ENCODE results near the gene NES. TPM values are rescaled to one million over a fixed set of nuclear protein-coding genes. Genes with fewer than 3 reads are reported as not detected.

Gene NES
- total and polyA plus RNA-seq, 2 of the 8 experiments (the other 6 are each of a cell fraction or from before 2014, with no cell fraction given): 13.3 to 135 TPM

DNA sequence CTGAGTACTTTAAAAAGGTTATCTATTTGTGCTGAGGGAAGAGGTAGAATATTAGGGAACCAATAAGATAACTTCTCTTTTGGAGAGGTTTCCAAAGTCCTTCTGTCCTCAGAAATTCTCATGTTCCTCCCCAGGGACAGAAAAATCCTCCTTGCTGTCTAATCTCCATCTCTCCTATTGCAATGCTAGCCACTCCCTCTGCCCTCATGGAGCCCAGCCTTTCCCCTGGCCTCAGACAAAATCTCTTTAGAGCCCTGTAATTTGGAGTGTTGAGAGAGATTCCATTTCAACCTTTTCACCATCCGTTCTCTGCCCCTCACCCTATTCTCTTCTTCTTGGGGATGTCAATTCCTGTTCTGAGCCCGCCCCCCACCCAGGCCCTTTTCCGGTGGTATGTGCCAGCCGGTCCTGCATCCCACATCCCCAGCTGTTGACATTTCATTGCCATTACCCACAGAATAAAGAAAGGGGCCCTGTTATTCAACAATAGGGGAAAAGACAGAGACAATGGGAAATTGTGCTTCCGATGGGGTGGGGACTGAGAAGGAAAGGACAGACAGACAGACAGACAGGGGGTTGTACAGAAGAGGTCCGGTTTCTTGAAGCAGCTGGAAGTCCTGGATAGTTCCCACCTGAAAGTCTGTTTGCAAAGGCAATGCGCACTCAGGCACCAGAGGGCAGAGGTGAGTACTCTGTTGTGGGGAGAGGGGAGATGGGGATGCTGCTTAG is 58.2 kb downstream of the NES start, which contains the start of gene HAPLN2:
TSS of gene HAPLN2 (plus strand) at position 563 of the 729 bp plus-strand sequence. CDS start 4,076 bp downstream, outside the sequence.
- Histone ChIP-seq H3K23me2 (ENCODE audit: low read depth, low read length) (peaks cover 4% of the 10 kb centered on the region; the same call in 1 of the 2 replicates), H2BK120ac (replicated peaks; ENCODE audit: low read depth, low read length) (no peak within 1 kb of the TSS), H3K4me1 (replicated peaks in 1 of 4; ENCODE audit: control insufficient read depth in 3 of 4, insufficient read depth in 4 of 4, low read length in 3 of 4) (no peaks in the 10 kb centered on the region; a peak in 2 of 7 replicates), H3K27ac (ENCODE audit: low read depth, low read length) (no peak within 1 kb of the TSS), H2AK5ac (ENCODE audit: low read depth, low read length) (no peak within 1 kb of the TSS), H3K9me3 (ENCODE audit: insufficient read depth in 2 of 2, low read depth in 1 of 2, low read length in 1 of 2) (no peaks in the 10 kb centered on the region), H2AFZ (ENCODE audit: low read length) (no peak within 1 kb of the TSS), H3K36me3 (ENCODE audit: control insufficient read depth in 2 of 4, insufficient read depth in 4 of 4, low read length in 3 of 4) (no peaks in the 10 kb centered on the region), H2BK12ac (ENCODE audit: low read depth, low read length) (no peak within 1 kb of the TSS), H2BK5ac (ENCODE audit: low read depth, low read length) (no peak within 1 kb of the TSS), H4K8ac (ENCODE audit: extremely low read depth, insufficient read depth, low read length) (no peak within 1 kb of the TSS), H3K4me2 (ENCODE audit: insufficient read depth in 1 of 2, low read depth in 2 of 2, low read length in 2 of 2) (peak within 1 kb of the TSS; percentile 26 to 48; a peak in 3 of 4 replicates), H2BK20ac (ENCODE audit: low read length) (no peak within 1 kb of the TSS), H3K18ac (ENCODE audit: extremely low read depth, low read length) (no peak within 1 kb of the TSS), H3K56ac (replicated peaks; ENCODE audit: insufficient read length, low read depth, low read length) (no peak within 1 kb of the TSS), H4K20me1 (replicated peaks in 1 of 2; ENCODE audit: control insufficient read depth in 1 of 2, insufficient read depth in 2 of 2, low read length in 2 of 2) (no peaks in the 10 kb centered on the region), H4K91ac (replicated peaks; ENCODE audit: insufficient read length, low read length) (no peak within 1 kb of the TSS), H3K79me2 (ENCODE audit: control insufficient read depth in 1 of 2, insufficient read depth in 2 of 2, low read length in 2 of 2) (no peaks in the 10 kb centered on the region), H3K4me3 (ENCODE audit: extremely low read depth in 1 of 4, insufficient read depth in 2 of 4, low read depth in 3 of 4, low read length in 4 of 4) (peak within 1 kb of the TSS in 1 of 4 experiments; percentile 32; a peak in 2 of 8 replicates), H3K14ac (ENCODE audit: insufficient read length) (no peak within 1 kb of the TSS), H4K5ac (ENCODE audit: insufficient read length, low read depth, low read length) (no peak within 1 kb of the TSS), H3K27me3 (replicated peaks in 1 of 4; ENCODE audit: control insufficient read depth in 3 of 4, extremely low read depth in 1 of 4, insufficient read depth in 3 of 4, low read length in 3 of 4) (peaks cover 14 to 34% (median 27%) of the 10 kb centered on the region in 4 experiments), H3K9ac (replicated peaks in 1 of 4; ENCODE audit: extremely low read depth in 1 of 4, low read depth in 3 of 4, low read length in 3 of 4) (no peak within 1 kb of the TSS), H3K23ac (ENCODE audit: insufficient read length) (no peak within 1 kb of the TSS), H3K4ac (replicated peaks; ENCODE audit: insufficient read length, low read depth, low read length) (no peak within 1 kb of the TSS), H3K79me1 (ENCODE audit: low read depth, low read length) (no peaks in the 10 kb centered on the region), H2BK15ac (ENCODE audit: low read length) (no peak within 1 kb of the TSS)
- TF ChIP-seq CTCF (IDR thresholded peaks at IDR 0.05; ENCODE audit: control extremely low read depth in 1 of 3, insufficient read depth in 1 of 3, low read depth in 1 of 3, low read length in 3 of 3) (peak; percentile 72 to 94 (median 92)), RAD21 (IDR thresholded peaks at IDR 0.05 in 1 of 2, conservative IDR thresholded peaks at IDR 0.05 in 1 of 2; ENCODE audit: low read depth in 2 of 2, low read length in 2 of 2) (peak; percentile 44 to 53), EZH2 (IDR thresholded peaks at IDR 0.05; ENCODE audit: low read depth, low read length, severe bottlenecking) (no peak)
- ChIA-PET POLR2A (ENCODE audit: partially characterized antibody) (interaction anchor here (0.6 to 2.6 kb wide), 15 partner anchors 8 to 500 kb away, joined by 3 to 11 read pairs (median 4); partner anchors contain the start of genes NAXE and NES), CTCF (ENCODE audit: partially characterized antibody) (interaction anchor here (0.7 to 43.0 kb wide), 27 partner anchors 9 to 469 kb away, joined by 3 to 868 read pairs (median 6); partner anchors contain the start of genes BCAN, CRABP2, GPATCH4 and METTL25B)
- FAIRE-seq (peak; percentile 69), DNase-seq (ENCODE audit: low read depth in 1 of 2, low spot score in 2 of 2) (peak in 1 of 2 experiments; percentile 84)
- 8% methylated on average over 4 of the region's 7 CpGs; no CpG with 5 or more reads in 1 of the 2 experiments for WGBS, 2 experiments (ENCODE audit: extremely low coverage in 1 of 2, insufficient coverage in 1 of 2, insufficient read length in 1 of 2, insufficient replicate concordance in 2 of 2, low coverage in 1 of 2, low lambda C conversion rate in 2 of 2, missing lambda C conversion rate in 1 of 2)
